GM20431 (cell line): Measurements from ENCODE around the gene LVRN.

Experiments used
- in situ Hi-C: fragments of 300-500 bp; cut with MseI, MboI; formaldehyde crosslinking; loops from one replicate; pipeline ENCODE4 v1.15.0; 2020; ENCODE audit warnings: low sequenced_read_pairs; ENCODE audit not compliant: unreplicated experiment

LVRN gene

DNA sequence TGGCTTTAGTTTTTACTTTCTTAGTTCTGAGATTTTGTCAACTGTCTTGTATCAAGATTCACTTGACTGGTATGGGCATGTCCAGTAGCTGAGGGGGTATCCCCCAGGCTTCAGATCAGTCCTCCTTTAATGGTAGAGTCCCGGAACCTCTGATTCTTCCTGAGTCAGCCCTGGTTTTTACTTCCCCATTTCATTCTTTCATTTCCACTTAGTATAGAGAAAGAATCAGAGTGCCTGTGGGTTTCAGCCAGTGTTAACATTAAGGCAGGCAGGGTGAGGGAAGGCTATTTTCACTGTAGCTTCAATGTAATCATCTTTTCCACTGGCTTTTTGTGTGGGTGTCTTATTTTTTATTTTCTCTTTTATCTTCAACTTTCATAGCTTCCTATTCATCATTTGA lies 114.2 kb downstream of the LVRN start:
- in situ Hi-C loops = no loop called here
